OCI-LY3 (cell line): ENCODE data around the gene PAQR6.

Experiments used
- CTCF ChIP-seq: fragments of 200-600, 300-600 bp; sonication (generic); IDR thresholded peaks from 2 replicates; pipeline ENCODE4 v1.5.1; 2014; ENCODE audit warnings: antibody characterized with exemption, low read length, low read depth
- EZH2phosphoT487 ChIP-seq: fragments of 200-600 bp; shearing (Covaris generic); IDR thresholded peaks from 2 replicates; pipeline ENCODE4 v1.6.1; 2018; ENCODE audit warnings: antibody characterized with exemption, mixed run types, low read depth

DNA sequence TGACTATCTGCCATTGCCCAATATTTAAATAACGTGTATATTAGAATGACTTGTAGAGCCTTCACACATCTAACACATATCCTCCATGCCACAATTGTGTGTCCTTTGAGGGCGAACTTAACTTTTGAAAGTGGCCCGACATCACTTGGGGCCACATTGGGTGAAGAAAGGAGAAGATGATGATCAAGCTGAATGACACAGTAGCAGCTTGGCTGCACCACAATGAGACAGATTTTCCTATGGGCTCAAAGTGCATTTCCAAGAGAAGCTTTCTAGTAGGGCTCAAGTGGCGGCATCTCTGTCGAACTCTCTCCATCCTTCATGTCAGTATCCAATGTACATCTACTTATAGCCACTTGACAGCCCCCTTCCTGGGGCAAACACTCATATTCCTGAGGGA is 9.6 kb downstream of the PAQR6 start:
- TF ChIP-seq CTCF (no peak), EZH2phosphoT487 (no peak)
